Neural cell (in vitro differentiated cells): ENCODE data around the gene CHL1.

Experiments used
- EZH2 ChIP-seq: fragments of 200-600, 300-800 bp; shearing (Covaris generic), sonication (generic); IDR thresholded peaks from 2 replicates; pipeline ENCODE4 v1.6.1; 2014; ENCODE audit warnings: antibody characterized with exemption, low read length, borderline replicate concordance, mild to moderate bottlenecking; ENCODE audit not compliant: insufficient read depth, poor library complexity, severe bottlenecking
- RAD21 ChIP-seq: fragments of 450-650 bp; conservative IDR thresholded peaks from 2 replicates; pipeline ENCODE4 v1.6.1; 2014; ENCODE audit warnings: antibody characterized with exemption, mild to moderate bottlenecking, moderate library complexity
- TAF1 ChIP-seq: IDR thresholded peaks from 2 replicates; pipeline ENCODE4 v1.6.1; 2012; ENCODE audit warnings: low read depth
- TF ChIP-seq, protein P1 (sequence below): fragments of 450-650 bp; IDR thresholded peaks from 2 replicates; pipeline ENCODE4 v1.5.1; 2014; ENCODE audit warnings: antibody characterized with exemption, mild to moderate bottlenecking, moderate library complexity; ENCODE audit not compliant: poor library complexity, severe bottlenecking

DNA sequence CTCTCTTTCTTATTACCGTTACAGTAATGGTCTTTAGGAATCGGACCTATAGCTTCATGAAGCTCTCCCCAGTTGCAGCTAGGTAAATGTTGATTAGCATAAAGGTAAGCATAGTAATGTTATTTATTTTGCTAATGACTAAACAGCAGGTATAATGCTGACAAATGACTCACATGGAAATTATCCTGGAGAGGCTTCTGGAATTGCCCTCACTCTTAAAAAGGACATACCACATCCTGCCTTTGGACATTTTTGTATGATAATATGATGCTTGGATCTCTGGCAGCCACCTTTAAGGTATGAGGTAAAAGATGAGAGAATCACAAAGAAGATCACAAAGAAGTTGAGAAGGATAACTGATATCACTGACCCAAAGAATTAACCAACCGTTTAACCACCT is 238.6 kb downstream of the CHL1 start:
- TF ChIP-seq, protein P1, sequence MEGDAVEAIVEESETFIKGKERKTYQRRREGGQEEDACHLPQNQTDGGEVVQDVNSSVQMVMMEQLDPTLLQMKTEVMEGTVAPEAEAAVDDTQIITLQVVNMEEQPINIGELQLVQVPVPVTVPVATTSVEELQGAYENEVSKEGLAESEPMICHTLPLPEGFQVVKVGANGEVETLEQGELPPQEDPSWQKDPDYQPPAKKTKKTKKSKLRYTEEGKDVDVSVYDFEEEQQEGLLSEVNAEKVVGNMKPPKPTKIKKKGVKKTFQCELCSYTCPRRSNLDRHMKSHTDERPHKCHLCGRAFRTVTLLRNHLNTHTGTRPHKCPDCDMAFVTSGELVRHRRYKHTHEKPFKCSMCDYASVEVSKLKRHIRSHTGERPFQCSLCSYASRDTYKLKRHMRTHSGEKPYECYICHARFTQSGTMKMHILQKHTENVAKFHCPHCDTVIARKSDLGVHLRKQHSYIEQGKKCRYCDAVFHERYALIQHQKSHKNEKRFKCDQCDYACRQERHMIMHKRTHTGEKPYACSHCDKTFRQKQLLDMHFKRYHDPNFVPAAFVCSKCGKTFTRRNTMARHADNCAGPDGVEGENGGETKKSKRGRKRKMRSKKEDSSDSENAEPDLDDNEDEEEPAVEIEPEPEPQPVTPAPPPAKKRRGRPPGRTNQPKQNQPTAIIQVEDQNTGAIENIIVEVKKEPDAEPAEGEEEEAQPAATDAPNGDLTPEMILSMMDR = no peak
- TF ChIP-seq TAF1 (no peak), EZH2 (no peak), RAD21 (no peak)
